ENCODE data around the gene C19orf47. TPM values are rescaled to one million over a fixed set of nuclear protein-coding genes. Genes with fewer than 3 reads are reported as not detected.
A peak's percentile ranks its signal among the peaks of the same experiment; 100 is the strongest.

Gene C19orf47
- total RNA-seq, 1 donor from 2014 or later, result 15.7 TPM

GRCh38 chr19:40282920-40283319 is 65.3 kb downstream of the C19orf47 start:
- no peak overlapping the region for H3K27ac ChIP-seq
- intact Hi-C loops (cut with DNase I), result no loop called here

DNA sequence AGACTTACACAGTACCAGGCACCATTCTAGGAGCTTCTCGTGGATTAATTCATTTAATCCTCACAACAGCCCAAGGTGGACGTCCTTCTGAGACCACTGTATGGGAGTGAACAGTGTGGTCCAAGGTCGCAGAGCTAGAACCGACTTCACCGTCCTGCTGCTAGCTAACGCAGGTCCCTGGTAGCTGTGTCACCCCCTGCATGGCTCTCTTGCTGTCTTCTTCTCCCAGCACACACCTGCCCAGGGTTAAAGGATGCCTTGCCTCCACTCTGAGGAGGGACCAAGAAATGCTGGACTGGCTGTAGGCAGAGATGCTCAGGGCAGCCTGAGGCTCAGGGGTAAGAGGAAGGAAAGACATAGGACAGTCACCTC is 66.0 kb downstream of the C19orf47 start:
- DNase-seq, result no peak
- Histone ChIP-seq H3K4me1 (peaks cover 74% of the 10 kb centered on the region), H3K9me3 (no peaks in the 10 kb centered on the region), H3K27ac (no peak overlapping the region), H3K27me3 (ENCODE audit: low read depth) (no peaks in the 10 kb centered on the region), H3K4me3 (no peak overlapping the region), H3K36me3 (peaks cover 5% of the 10 kb centered on the region)
- intact Hi-C loops (cut with DNase I), result no loop called here
- TF ChIP-seq CTCF (IDR thresholded peaks at IDR 0.05), result no peak
- no peak for ATAC-seq

More at GRCh38 chr19:40282920-40283319, 65.3 kb downstream of the C19orf47 start:
- ATAC-seq (no peak), DNase-seq (no peak)
- H3K9me3 ChIP-seq, result no peaks in the 10 kb centered on the region
- no peak for TF ChIP-seq CTCF (IDR thresholded peaks at IDR 0.05)
- no peaks in the 10 kb centered on the region for H3K27me3 ChIP-seq (ENCODE audit: low read depth)
- H3K36me3 ChIP-seq, result peaks cover 5% of the 10 kb centered on the region
- H3K4me1 ChIP-seq, result peaks cover 69% of the 10 kb centered on the region
- H3K4me3 ChIP-seq, result no peak overlapping the region

- H3K27ac ChIP-seq, result no peak overlapping the region
- no peaks in the 10 kb centered on the region for H3K9me3 ChIP-seq
- no peak overlapping the region for H3K4me3 ChIP-seq
- ATAC-seq (no peak), DNase-seq (peak; percentile 18)
- H3K36me3 ChIP-seq, result peaks cover 5% of the 10 kb centered on the region
- TF ChIP-seq CTCF (IDR thresholded peaks at IDR 0.05), result no peak
- H3K4me1 ChIP-seq, result peaks cover 74% of the 10 kb centered on the region
- intact Hi-C loops (cut with DNase I), result no loop called here
- H3K27me3 ChIP-seq (ENCODE audit: low read depth), result no peaks in the 10 kb centered on the region
Measured at GRCh38 chr19:40281381-40282208, 66.6 kb downstream of the C19orf47 start.

DNA sequence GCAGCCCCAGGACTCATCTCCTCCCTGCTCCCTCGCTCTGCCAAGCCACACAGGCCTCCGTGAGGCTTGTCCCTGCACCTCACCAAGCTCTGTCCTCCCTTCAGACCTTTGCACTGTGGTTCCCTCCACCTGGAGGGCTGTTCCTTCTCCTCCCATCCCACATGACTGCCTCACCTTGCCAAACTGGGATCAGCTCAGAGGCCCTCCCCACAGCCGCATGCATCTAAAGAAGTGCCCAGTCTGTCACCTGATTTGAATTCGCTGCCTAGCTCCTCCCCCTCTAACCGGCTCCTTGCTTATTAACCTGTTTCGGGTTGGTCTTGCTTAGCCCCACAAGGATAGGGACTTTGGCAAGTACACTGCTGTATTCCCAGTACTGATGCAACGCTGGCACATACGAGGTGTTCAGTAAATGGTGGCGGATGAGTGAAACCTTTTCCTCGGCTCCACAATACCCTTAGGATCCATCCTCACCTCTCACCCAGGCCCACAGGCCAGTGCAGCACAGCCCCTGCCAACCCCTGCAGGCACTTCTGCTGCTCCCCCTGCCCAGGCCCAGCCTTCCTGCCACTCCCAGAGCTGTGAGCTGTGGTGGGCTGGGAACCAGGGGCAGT is 67.5 kb downstream of the C19orf47 start:
- intact Hi-C loops (cut with DNase I), result no loop called here
- peak; percentile 28 for DNase-seq
- no peak overlapping the region for H3K4me3 ChIP-seq

More for the DNA sequence above, 67.5 kb downstream of the C19orf47 start:
- no peak for TF ChIP-seq CTCF (IDR thresholded peaks at IDR 0.05)
- peaks cover 66% of the 10 kb centered on the region for H3K4me1 ChIP-seq
- H3K36me3 ChIP-seq, result peaks cover 5% of the 10 kb centered on the region
- H3K9me3 ChIP-seq, result no peaks in the 10 kb centered on the region
- peak in 1 of 2 donors; percentile 2 for ATAC-seq
- H3K27ac ChIP-seq, result peak overlapping the region; percentile 49
- no peaks in the 10 kb centered on the region for H3K27me3 ChIP-seq (ENCODE audit: low read depth)
